Sigmoid colon (tissue), 4 donors: ENCODE data around the gene STK32A.

Source experiments
- POLR2A ChIP-seq, 2 donors: fragments of 450-650 bp; IDR thresholded peaks; one replicate each; pipeline ENCODE4 v1.6.1; 2016; ENCODE audit warnings: antibody characterized with exemption in 2 of 2, mild to moderate bottlenecking in 2 of 2, moderate library complexity in 2 of 2
- POLR2AphosphoS5 ChIP-seq, 4 donors: sonication (generic); formaldehyde crosslinking; IDR thresholded peaks; one replicate each; pipeline ENCODE4 v1.6.1; 2017; ENCODE audit warnings: antibody characterized with exemption in 4 of 4
- TF ChIP-seq, protein P1 (sequence below), 4 experiments: fragments of 450-650 bp in 3 of 4; fragments of 200-600 bp in 1 of 4; IDR thresholded peaks; one replicate each; pipeline ENCODE4 v1.5.1; 2016 to 2019; ENCODE audit warnings: antibody characterized with exemption in 4 of 4, mild to moderate bottlenecking in 3 of 4, moderate library complexity in 2 of 4

DNA sequence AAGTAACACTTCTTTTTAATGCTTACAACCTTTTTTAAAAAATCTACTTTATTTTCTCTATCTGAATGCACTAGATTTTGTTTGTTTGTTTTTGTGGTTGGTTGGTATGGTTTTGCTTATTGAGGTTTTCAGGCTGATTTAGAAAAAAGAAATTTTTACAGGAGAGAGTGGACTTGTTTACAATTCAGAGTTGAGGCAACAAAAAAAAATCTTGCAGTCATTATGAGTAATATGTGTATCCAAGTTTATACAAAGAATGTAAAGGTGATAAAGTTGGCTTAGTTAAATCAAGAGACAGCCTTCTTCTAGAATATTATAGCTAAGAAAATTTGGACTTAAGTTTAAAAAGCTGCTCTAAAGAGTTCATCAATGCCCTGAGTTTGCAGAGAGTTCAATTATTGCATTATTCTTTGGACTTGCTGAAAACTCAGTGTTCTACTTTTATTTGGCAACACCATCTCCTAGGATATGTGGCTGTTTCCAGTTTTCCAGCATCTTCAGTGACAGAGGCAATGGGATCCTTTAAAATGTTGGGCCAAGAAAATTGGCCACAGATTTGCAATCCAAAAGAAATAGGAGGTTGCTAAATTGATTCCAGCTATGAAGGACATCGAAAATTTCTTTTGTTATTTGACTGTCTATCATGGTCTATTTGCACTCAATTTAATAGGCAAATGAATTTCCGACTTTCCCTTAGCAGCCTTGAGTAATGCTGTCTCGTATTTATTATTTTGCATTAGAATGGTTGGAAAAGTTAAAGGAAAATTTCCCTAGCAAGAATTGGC is 10.7 kb downstream of the STK32A start:
- TF ChIP-seq, protein P1, sequence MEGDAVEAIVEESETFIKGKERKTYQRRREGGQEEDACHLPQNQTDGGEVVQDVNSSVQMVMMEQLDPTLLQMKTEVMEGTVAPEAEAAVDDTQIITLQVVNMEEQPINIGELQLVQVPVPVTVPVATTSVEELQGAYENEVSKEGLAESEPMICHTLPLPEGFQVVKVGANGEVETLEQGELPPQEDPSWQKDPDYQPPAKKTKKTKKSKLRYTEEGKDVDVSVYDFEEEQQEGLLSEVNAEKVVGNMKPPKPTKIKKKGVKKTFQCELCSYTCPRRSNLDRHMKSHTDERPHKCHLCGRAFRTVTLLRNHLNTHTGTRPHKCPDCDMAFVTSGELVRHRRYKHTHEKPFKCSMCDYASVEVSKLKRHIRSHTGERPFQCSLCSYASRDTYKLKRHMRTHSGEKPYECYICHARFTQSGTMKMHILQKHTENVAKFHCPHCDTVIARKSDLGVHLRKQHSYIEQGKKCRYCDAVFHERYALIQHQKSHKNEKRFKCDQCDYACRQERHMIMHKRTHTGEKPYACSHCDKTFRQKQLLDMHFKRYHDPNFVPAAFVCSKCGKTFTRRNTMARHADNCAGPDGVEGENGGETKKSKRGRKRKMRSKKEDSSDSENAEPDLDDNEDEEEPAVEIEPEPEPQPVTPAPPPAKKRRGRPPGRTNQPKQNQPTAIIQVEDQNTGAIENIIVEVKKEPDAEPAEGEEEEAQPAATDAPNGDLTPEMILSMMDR (IDR thresholded peaks at IDR 0.05): no peak
- TF ChIP-seq POLR2AphosphoS5 (IDR thresholded peaks at IDR 0.05): no peak
- TF ChIP-seq POLR2A (IDR thresholded peaks at IDR 0.05): no peak
